Activated CD4-positive, CD25-positive, alpha-beta regulatory T cell treated with anti-CD3 and anti-CD28 coated beads, Interleukin-2, amount 50 U/mL, for 16 hours (primary cell): ENCODE results near the gene LRMDA.

Experiments used
- DNase-seq: peaks from one replicate; pipeline ENCODE4 v3.0.0-alpha.2; 2020; ENCODE audit warnings: low read depth, low spot score

LRMDA gene

GRCh38 chr10:76160446-76161300, 729.2 kb downstream of the LRMDA start:
- no peak for DNase-seq

- no peak for DNase-seq
Measured at GRCh38 chr10:76161301-76161582, 729.8 kb downstream of the LRMDA start.

GRCh38 chr10:76168437-76168836, 737.0 kb downstream of the LRMDA start:
- DNase-seq: no peak

GRCh38 chr10:76169246-76169645, 737.8 kb downstream of the LRMDA start:
- no peak for DNase-seq

- no peak for DNase-seq
Measured at GRCh38 chr10:76172020-76172419, 740.6 kb downstream of the LRMDA start.

- DNase-seq: no peak
Measured at GRCh38 chr10:76175533-76176165, 744.2 kb downstream of the LRMDA start.

- DNase-seq: no peak
Measured at GRCh38 chr10:76176166-76176550, 744.7 kb downstream of the LRMDA start.

GRCh38 chr10:76177936-76178335, 746.5 kb downstream of the LRMDA start:
- no peak for DNase-seq

- no peak for DNase-seq
Measured at GRCh38 chr10:76178532-76179292, 747.3 kb downstream of the LRMDA start.

- DNase-seq: no peak
Measured at GRCh38 chr10:76179806-76180205, 748.4 kb downstream of the LRMDA start.

GRCh38 chr10:76184647-76185046, 753.2 kb downstream of the LRMDA start:
- no peak for DNase-seq

GRCh38 chr10:76185471-76186301, 754.3 kb downstream of the LRMDA start:
- DNase-seq: no peak

- no peak for DNase-seq
Measured at GRCh38 chr10:76188216-76188615, 756.8 kb downstream of the LRMDA start.

- no peak for DNase-seq
Measured at GRCh38 chr10:76190634-76191270, 759.3 kb downstream of the LRMDA start.

- no peak for DNase-seq
Measured at GRCh38 chr10:76191336-76191735, 759.9 kb downstream of the LRMDA start.

GRCh38 chr10:76192151-76192550, 760.7 kb downstream of the LRMDA start:
- DNase-seq: no peak

- DNase-seq: no peak
Measured at GRCh38 chr10:76192694-76193320, 761.4 kb downstream of the LRMDA start.

GRCh38 chr10:76195654-76196390, 764.4 kb downstream of the LRMDA start:
- no peak for DNase-seq

GRCh38 chr10:76197293-76197692, 765.9 kb downstream of the LRMDA start:
- DNase-seq: no peak
